OCI-LY3 (cell line): ENCODE data around the gene IMP3.

Experiments used
- H2AFZ ChIP-seq: fragments of 200-600, 300-600 bp; shearing (Covaris generic); 2 replicates; pipeline ENCODE4 v1.6.0; 2014; ENCODE audit warnings: antibody characterized with exemption, low read depth, low read length
- H3K27ac ChIP-seq: fragments of 200-600, 300-600 bp; sonication (generic); 2 replicates; pipeline ENCODE4 v1.5.1; 2014; ENCODE audit warnings: mild to moderate bottlenecking, low read length, moderate library complexity, mixed read lengths
- H3K27me3 ChIP-seq: fragments of 200-600, 300-600 bp; sonication (generic); 2 replicates; pipeline ENCODE4 v1.6.1; 2014; ENCODE audit warnings: low read depth, low read length, mixed read lengths
- H3K36me3 ChIP-seq: fragments of 200-600, 300-600 bp; sonication (generic); replicated peaks from 2 replicates; pipeline ENCODE3; 2014; ENCODE audit warnings: low read depth, low read length, mixed read lengths
- H3K4me1 ChIP-seq: fragments of 300-600, 200-600 bp; sonication (generic); 2 replicates; pipeline ENCODE4 v1.6.1; 2014; ENCODE audit warnings: low read length, mixed read lengths
- H3K4me2 ChIP-seq: fragments of 200-600, 300-600 bp; sonication (generic); 2 replicates; pipeline ENCODE4 v1.6.1; 2014; ENCODE audit warnings: low read length, mixed read lengths
- H3K4me3 ChIP-seq: fragments of 300-600, 200-600 bp; sonication (generic); 2 replicates; pipeline ENCODE4 v1.5.1; 2014; ENCODE audit warnings: antibody characterized with exemption, mild to moderate bottlenecking, low read length, moderate library complexity
- H3K79me2 ChIP-seq: fragments of 300-600, 200-600 bp; shearing (Covaris generic); 2 replicates; pipeline ENCODE4 v1.6.1; 2014; ENCODE audit warnings: mild to moderate bottlenecking, low read length, mixed read lengths
- H3K9ac ChIP-seq: fragments of 300-600, 200-600 bp; shearing (Covaris generic); 2 replicates; pipeline ENCODE4 v1.6.0; 2014; ENCODE audit warnings: mild to moderate bottlenecking, low read length, moderate library complexity
- H3K9me3 ChIP-seq: fragments of 200-600, 300-600 bp; shearing (Covaris generic); 2 replicates; pipeline ENCODE4 v1.6.1; 2014; ENCODE audit warnings: low read length, mixed read lengths; ENCODE audit not compliant: insufficient read depth
- H4K20me1 ChIP-seq: fragments of 200-600, 300-600 bp; sonication (generic); 2 replicates; pipeline ENCODE4 v1.6.1; 2016; ENCODE audit warnings: low read length, mixed read lengths; ENCODE audit not compliant: insufficient read depth
- CTCF ChIP-seq: fragments of 200-600, 300-600 bp; sonication (generic); IDR thresholded peaks from 2 replicates; pipeline ENCODE4 v1.5.1; 2014; ENCODE audit warnings: antibody characterized with exemption, low read length, low read depth
- EZH2phosphoT487 ChIP-seq: fragments of 200-600 bp; shearing (Covaris generic); IDR thresholded peaks from 2 replicates; pipeline ENCODE4 v1.6.1; 2018; ENCODE audit warnings: antibody characterized with exemption, mixed run types, low read depth

Gene IMP3

GRCh38 chr15:75656331-75656730 is 16.3 kb upstream of the IMP3 start:
- no peak overlapping the region for H3K4me2 ChIP-seq
- no peaks in the 10 kb centered on the region for H3K27me3 ChIP-seq
- no peaks in the 10 kb centered on the region for H3K9me3 ChIP-seq
- no peaks in the 10 kb centered on the region for H3K36me3 ChIP-seq
- no peak overlapping the region for H2AFZ ChIP-seq
- no peak overlapping the region for H3K9ac ChIP-seq
- no peaks in the 10 kb centered on the region for H4K20me1 ChIP-seq
- H3K4me3 ChIP-seq = no peak overlapping the region
- H3K79me2 ChIP-seq = no peaks in the 10 kb centered on the region
- H3K4me1 ChIP-seq = no peaks in the 10 kb centered on the region
- TF ChIP-seq CTCF (no peak), EZH2phosphoT487 (no peak)
- no peak overlapping the region for H3K27ac ChIP-seq

GRCh38 chr15:75655931-75656330 is 15.9 kb upstream of the IMP3 start:
- Histone ChIP-seq H3K4me3 (no peak overlapping the region), H3K27me3 (no peaks in the 10 kb centered on the region), H4K20me1 (no peaks in the 10 kb centered on the region), H3K4me1 (no peaks in the 10 kb centered on the region), H3K27ac (no peak overlapping the region), H3K4me2 (no peak overlapping the region), H3K9ac (no peak overlapping the region), H2AFZ (no peak overlapping the region), H3K36me3 (no peaks in the 10 kb centered on the region), H3K79me2 (no peaks in the 10 kb centered on the region), H3K9me3 (no peaks in the 10 kb centered on the region)
- TF ChIP-seq EZH2phosphoT487 (no peak), CTCF (no peak)

- H3K36me3 ChIP-seq = no peaks in the 10 kb centered on the region
- H3K9me3 ChIP-seq = no peaks in the 10 kb centered on the region
- no peaks in the 10 kb centered on the region for H3K79me2 ChIP-seq
- no peaks in the 10 kb centered on the region for H4K20me1 ChIP-seq
- H3K9ac ChIP-seq = no peak overlapping the region
- no peaks in the 10 kb centered on the region for H3K4me1 ChIP-seq
- H2AFZ ChIP-seq = no peak overlapping the region
- TF ChIP-seq EZH2phosphoT487 = no peak
- no peak for TF ChIP-seq CTCF
- H3K4me2 ChIP-seq = no peak overlapping the region
- no peaks in the 10 kb centered on the region for H3K27me3 ChIP-seq
- no peak overlapping the region for H3K27ac ChIP-seq
- no peak overlapping the region for H3K4me3 ChIP-seq
Measured at GRCh38 chr15:75654201-75654907, 14.3 kb upstream of the IMP3 start.

- H4K20me1 ChIP-seq = no peaks in the 10 kb centered on the region
Measured at GRCh38 chr15:75653347-75653913, 13.4 kb upstream of the IMP3 start.

More at GRCh38 chr15:75653347-75653913, 13.4 kb upstream of the IMP3 start:
- Histone ChIP-seq H3K27ac (no peak overlapping the region), H3K36me3 (no peaks in the 10 kb centered on the region), H3K27me3 (peaks cover 4% of the 10 kb centered on the region), H3K9me3 (no peaks in the 10 kb centered on the region), H3K9ac (no peak overlapping the region), H3K4me2 (no peak overlapping the region), H2AFZ (no peak overlapping the region), H3K79me2 (no peaks in the 10 kb centered on the region), H3K4me1 (no peaks in the 10 kb centered on the region), H3K4me3 (no peak overlapping the region)
- no peak for TF ChIP-seq EZH2phosphoT487
